ENCODE data around the gene LIN7A.

Gene LIN7A

DNA sequence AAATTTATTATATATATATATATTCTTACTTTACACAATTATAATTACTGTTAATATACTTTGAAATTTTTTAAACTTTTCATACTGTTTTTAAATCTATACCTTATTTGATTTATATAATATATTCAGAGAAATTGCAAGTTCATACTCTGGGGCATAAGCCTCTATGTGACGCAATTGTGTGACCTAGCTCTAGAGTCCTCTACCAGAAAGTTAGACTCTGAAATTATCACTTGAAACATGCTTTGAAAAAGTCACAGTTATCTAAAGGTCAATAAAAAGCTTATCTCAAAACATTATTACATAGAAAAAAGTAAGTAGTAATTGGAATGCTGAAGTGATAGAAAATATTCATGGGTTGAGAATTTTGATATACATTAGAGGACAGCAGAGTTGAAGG is 93.8 kb downstream of the LIN7A start:
- TF ChIP-seq EZH2 (IDR thresholded peaks at IDR 0.05; ENCODE audit: borderline replicate concordance, low read length): no peak
- TF ChIP-seq, protein P1, sequence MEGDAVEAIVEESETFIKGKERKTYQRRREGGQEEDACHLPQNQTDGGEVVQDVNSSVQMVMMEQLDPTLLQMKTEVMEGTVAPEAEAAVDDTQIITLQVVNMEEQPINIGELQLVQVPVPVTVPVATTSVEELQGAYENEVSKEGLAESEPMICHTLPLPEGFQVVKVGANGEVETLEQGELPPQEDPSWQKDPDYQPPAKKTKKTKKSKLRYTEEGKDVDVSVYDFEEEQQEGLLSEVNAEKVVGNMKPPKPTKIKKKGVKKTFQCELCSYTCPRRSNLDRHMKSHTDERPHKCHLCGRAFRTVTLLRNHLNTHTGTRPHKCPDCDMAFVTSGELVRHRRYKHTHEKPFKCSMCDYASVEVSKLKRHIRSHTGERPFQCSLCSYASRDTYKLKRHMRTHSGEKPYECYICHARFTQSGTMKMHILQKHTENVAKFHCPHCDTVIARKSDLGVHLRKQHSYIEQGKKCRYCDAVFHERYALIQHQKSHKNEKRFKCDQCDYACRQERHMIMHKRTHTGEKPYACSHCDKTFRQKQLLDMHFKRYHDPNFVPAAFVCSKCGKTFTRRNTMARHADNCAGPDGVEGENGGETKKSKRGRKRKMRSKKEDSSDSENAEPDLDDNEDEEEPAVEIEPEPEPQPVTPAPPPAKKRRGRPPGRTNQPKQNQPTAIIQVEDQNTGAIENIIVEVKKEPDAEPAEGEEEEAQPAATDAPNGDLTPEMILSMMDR (IDR thresholded peaks at IDR 0.05; ENCODE audit: low read length): no peak
- H3K27ac ChIP-seq (ENCODE audit: low read depth, low read length, poor library complexity, severe bottlenecking): no peak overlapping the region

GRCh38 chr12:80838708-80839107 is 99.0 kb downstream of the LIN7A start:
- Histone ChIP-seq H3K79me2 (ENCODE audit: insufficient read depth, low read length) (no peaks in the 10 kb centered on the region), H3K9me2 (ENCODE audit: low read depth, low read length) (no peaks in the 10 kb centered on the region), H3K27me3 (ENCODE audit: insufficient read depth, low read length) (no peaks in the 10 kb centered on the region), H3K9ac (ENCODE audit: low read length) (no peak overlapping the region), H3K4me1 (ENCODE audit: insufficient read depth, low read length, severe bottlenecking) (no peaks in the 10 kb centered on the region), H3K4me3 (ENCODE audit: low read depth, low read length, poor library complexity, severe bottlenecking) (no peak overlapping the region), H3F3A (ENCODE audit: insufficient read depth, low read length) (no peaks in the 10 kb centered on the region), H4K20me1 (ENCODE audit: insufficient read depth, low read length) (no peaks in the 10 kb centered on the region), H3K36me3 (ENCODE audit: insufficient read depth, low read length) (no peaks in the 10 kb centered on the region), H3K9me3 (ENCODE audit: low read length) (no peaks in the 10 kb centered on the region), H2AFZ (ENCODE audit: low read length) (no peak overlapping the region), H3K4me2 (ENCODE audit: low read length) (no peak overlapping the region), H3K27ac (ENCODE audit: low read depth, low read length, poor library complexity, severe bottlenecking) (no peak overlapping the region)
- TF ChIP-seq, protein P1 (IDR thresholded peaks at IDR 0.05; ENCODE audit: low read length): no peak
- TF ChIP-seq EZH2 (IDR thresholded peaks at IDR 0.05; ENCODE audit: borderline replicate concordance, low read length): no peak

More for the DNA sequence above, 93.8 kb downstream of the LIN7A start:
- H3K9me2 ChIP-seq (ENCODE audit: low read depth, low read length): no peaks in the 10 kb centered on the region
- H3K36me3 ChIP-seq (ENCODE audit: insufficient read depth, low read length): no peaks in the 10 kb centered on the region
- H3K4me3 ChIP-seq (ENCODE audit: low read depth, low read length, poor library complexity, severe bottlenecking): no peak overlapping the region
- H4K20me1 ChIP-seq (ENCODE audit: insufficient read depth, low read length): no peaks in the 10 kb centered on the region
- no peaks in the 10 kb centered on the region for H3F3A ChIP-seq (ENCODE audit: insufficient read depth, low read length)
- H3K4me1 ChIP-seq (ENCODE audit: insufficient read depth, low read length, severe bottlenecking): no peaks in the 10 kb centered on the region
- H3K9ac ChIP-seq (ENCODE audit: low read length): no peak overlapping the region
- no peaks in the 10 kb centered on the region for H3K9me3 ChIP-seq (ENCODE audit: low read length)
- H3K4me2 ChIP-seq (ENCODE audit: low read length): no peak overlapping the region
- no peaks in the 10 kb centered on the region for H3K79me2 ChIP-seq (ENCODE audit: insufficient read depth, low read length)
- no peaks in the 10 kb centered on the region for H3K27me3 ChIP-seq (ENCODE audit: insufficient read depth, low read length)
- H2AFZ ChIP-seq (ENCODE audit: low read length): no peak overlapping the region

- H2AFZ ChIP-seq (ENCODE audit: low read length): no peak overlapping the region
- H3K4me2 ChIP-seq (ENCODE audit: low read length): no peak overlapping the region
- no peaks in the 10 kb centered on the region for H3K9me3 ChIP-seq (ENCODE audit: low read length)
- no peaks in the 10 kb centered on the region for H3K79me2 ChIP-seq (ENCODE audit: insufficient read depth, low read length)
- no peaks in the 10 kb centered on the region for H3K36me3 ChIP-seq (ENCODE audit: insufficient read depth, low read length)
- no peaks in the 10 kb centered on the region for H3K27me3 ChIP-seq (ENCODE audit: insufficient read depth, low read length)
- H3K27ac ChIP-seq (ENCODE audit: low read depth, low read length, poor library complexity, severe bottlenecking): no peak overlapping the region
- H4K20me1 ChIP-seq (ENCODE audit: insufficient read depth, low read length): no peaks in the 10 kb centered on the region
- no peak overlapping the region for H3K9ac ChIP-seq (ENCODE audit: low read length)
- TF ChIP-seq, protein P1 (IDR thresholded peaks at IDR 0.05; ENCODE audit: low read length): no peak
- no peak for TF ChIP-seq EZH2 (IDR thresholded peaks at IDR 0.05; ENCODE audit: borderline replicate concordance, low read length)
- H3K9me2 ChIP-seq (ENCODE audit: low read depth, low read length): no peaks in the 10 kb centered on the region
- H3K4me1 ChIP-seq (ENCODE audit: insufficient read depth, low read length, severe bottlenecking): no peaks in the 10 kb centered on the region
- H3F3A ChIP-seq (ENCODE audit: insufficient read depth, low read length): no peaks in the 10 kb centered on the region
- H3K4me3 ChIP-seq (ENCODE audit: low read depth, low read length, poor library complexity, severe bottlenecking): no peak overlapping the region
These were observed 99.6 kb downstream of the LIN7A start for GRCh38 chr12:80838024-80838658.

All from OCI-LY1 (cell line).